GM21619 (cell line): Measurements from ENCODE around the gene MRPL55.

ENCODE experiments used
- ATAC-seq: cut with Tn5 transposase; IDR thresholded peaks from one replicate; pipeline ENCODE4 v1.9.1; 2021; ENCODE audit not compliant: unreplicated experiment

Gene MRPL55

DNA sequence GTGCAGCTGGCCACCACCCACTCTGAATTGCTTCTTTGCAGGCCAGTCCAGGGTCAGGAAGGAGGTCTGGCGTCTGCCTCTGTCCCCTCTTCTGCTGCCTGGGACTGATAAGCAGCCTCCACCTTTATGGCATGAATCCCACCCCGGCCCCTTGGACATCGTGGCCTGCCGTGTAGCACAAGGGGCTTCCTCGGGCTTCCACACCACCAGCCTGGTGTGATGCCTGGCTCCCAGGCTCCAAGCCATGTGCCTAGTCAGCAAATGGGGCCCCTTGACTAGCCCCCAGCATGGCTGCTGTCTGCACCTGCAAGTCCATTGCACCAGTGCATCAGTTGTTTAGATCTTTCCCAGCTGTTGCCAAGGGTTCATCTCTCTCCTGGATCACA, 36.4 kb downstream of the MRPL55 start:
- no peak for ATAC-seq

DNA sequence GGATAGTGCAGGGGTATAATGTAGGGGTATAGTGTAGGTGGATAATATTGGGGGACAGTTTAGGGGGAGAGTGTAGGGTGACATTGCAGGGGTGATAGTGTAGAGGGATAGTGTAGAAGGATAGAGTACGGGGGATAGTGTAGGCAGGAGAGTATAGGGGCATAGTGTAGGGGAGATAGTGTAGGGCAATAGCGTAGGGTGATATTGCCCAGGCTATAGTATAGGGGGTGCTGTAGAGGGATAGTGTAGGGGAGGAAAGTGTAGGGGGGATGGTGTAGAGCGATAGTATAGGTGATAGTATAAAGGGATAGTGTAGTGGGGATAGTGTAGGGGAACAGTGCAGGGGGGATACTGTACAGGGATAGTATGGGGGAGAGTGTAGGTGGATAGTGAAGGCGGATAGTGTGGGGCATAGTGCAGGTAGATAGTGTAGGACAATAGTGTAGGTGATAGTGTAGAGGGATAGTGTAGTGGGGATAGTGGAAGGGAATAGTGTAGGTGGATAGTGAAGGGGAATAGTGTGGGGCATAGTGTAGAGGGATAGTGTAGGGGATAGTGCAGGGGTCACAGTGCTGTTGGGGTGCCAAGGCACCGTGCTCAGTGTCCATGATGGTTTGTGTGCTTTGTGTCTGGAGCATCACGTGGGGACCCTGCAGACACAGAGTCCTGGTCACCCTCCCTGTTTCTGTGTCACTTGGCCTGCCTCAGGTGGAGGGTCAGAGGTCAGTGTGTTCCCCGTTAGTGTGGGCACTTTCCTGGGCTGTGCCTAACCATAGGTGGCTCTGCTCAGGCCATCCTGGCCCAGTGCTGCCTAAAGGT, 37.1 kb downstream of the MRPL55 start:
- no peak for ATAC-seq

DNA sequence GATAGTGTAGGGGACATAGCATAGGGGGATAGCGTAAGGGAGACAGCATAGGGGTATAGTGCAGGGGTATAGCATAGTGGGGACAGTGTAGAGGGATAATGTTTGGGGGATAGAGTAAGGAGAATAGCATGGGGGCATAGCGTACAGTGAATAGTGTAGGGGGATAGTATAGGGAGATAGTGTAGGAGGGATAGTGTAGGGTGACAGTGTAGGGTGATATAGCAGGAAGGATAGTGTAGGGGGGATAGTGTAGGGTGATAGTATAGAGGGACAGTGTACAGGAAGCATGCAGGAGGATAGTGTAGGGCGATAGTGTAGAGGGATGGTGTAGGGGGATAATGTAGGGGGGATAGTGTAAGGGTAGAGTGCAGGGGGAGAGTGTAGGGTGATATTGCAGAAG, 38.2 kb downstream of the MRPL55 start:
- no peak for ATAC-seq

DNA sequence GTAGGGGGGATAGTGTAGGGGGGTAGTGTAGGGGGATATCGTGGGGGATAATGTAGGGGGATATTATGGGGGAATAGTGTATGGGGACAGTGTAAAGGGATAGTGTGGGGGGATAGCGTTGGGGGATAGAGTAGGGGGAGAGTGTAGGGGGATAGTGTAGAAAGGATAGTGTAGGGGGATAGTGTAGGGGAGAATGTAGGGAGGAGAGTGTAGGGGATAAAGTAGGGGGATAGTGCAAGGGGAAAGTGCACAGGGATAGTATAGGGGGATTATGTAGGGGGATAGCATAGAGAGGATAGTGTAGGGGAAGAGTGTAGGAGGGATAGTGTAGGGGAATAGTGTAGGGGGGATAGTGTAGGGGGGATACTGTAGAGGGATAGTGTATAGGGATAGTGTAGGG, 38.9 kb downstream of the MRPL55 start:
- no peak for ATAC-seq

DNA sequence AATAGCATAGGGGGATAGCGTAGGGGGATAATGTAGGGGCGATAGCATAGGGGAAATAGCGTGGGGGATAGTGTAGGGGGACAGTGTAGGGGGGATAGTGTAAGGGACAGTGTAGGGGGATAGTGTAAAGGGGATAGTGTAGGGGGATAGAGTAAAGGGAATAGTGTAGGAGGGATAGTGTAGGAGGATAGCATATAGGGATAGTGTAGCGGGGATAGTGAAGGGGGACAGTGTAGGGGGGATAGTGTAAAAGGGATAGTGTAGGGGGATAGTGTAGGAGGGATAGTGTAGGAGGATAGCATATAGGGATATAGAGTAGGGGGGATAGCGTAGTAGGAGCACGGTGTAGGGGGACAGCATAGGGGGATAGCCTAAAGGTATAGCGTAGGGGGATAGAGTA, 40.7 kb downstream of the MRPL55 start:
- ATAC-seq, result no peak

DNA sequence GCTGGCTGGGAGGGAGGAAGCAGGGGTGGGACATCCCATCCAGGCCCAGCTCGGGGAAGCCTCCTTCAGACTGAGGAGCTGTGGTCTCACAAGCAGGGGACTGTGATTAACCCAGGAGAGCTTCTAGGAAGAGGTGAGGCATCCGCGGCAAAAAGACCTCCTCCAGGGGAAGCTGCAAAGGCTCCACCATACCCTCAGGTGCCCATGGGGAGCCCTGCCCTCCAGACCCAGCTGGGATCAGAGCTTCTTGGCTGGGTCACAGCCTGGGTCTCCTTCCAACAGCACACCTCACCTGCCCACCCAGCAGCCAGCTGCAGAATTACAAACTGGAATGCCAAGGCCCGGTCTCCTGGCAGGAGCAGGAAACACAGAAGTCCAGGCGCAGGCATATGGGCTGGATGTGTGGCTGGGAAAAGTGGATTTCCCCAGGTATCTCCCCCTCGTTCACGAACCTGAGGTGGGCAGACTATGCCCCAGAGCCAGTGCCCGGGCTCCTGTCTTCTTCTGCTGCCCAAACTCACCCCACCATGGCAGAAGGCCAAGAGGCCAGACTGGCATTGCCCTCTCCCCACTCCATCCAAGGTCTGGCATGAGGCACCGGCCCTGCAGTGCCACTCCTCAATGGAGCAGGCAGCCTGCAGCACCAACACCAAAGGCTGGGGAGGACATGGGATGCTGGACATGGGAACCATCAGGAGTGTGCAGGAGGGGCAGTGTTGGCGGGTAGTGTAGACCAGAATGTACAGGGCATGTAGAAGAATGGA, 42.0 kb downstream of the MRPL55 start:
- ATAC-seq, result no peak

DNA sequence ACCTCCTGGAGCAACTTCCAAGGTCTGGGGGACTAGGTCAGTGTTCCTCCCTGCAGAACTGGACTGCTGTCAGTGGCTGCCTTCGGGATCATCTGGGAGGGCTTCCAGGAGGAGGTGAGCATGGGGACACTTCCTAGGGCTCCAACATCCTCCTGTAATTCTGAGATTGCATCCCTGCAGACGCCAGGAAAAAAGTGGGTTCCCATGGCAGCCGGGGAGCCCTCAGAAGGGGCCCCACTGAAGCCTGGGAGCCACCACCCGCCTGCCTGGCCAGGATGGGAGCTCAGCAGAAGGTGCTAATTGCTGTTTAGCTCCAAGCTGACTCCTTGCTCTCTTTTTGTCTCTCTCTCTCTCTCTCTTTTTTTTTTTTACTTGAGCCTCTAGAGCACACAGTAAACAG, 42.7 kb downstream of the MRPL55 start:
- no peak for ATAC-seq

DNA sequence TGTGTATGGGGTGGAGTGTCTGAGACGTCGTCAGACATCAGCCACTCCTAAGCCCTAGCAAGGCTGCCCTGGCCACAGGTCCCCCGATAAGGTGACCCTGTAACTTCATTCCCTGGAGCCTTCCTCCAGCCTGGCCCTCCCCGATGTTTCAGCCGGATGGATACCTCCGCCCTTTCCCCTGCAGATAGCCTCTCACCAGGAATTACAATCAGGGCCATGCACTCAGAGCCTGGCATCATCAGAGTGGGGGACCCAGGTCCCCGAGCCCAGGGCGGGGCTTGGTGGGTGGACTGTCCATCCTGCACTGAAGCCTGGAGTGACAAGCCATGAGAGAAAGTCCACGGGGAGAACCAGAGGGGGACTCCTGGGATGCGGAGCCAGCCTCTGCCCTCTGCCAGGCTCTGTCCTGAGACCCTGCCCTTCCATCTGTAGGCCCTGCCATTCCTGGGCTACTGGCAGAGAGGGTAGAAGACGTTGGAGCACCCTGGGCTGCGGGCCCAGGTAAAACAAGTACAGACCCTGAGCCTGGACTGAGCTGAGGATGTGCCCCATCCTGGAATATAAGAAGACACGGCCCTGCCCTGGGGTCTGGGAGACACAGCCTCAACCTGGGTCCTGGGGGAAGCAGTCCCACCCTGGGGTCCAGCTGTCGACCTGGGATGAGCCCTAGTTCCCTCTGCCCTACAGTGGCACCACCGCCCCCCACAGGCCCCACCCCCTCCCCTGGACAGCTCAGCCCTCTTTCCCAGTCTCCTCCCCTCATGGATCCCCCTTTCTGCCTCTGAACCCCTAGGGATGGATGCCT, 43.4 kb downstream of the MRPL55 start:
- no peak for ATAC-seq

DNA sequence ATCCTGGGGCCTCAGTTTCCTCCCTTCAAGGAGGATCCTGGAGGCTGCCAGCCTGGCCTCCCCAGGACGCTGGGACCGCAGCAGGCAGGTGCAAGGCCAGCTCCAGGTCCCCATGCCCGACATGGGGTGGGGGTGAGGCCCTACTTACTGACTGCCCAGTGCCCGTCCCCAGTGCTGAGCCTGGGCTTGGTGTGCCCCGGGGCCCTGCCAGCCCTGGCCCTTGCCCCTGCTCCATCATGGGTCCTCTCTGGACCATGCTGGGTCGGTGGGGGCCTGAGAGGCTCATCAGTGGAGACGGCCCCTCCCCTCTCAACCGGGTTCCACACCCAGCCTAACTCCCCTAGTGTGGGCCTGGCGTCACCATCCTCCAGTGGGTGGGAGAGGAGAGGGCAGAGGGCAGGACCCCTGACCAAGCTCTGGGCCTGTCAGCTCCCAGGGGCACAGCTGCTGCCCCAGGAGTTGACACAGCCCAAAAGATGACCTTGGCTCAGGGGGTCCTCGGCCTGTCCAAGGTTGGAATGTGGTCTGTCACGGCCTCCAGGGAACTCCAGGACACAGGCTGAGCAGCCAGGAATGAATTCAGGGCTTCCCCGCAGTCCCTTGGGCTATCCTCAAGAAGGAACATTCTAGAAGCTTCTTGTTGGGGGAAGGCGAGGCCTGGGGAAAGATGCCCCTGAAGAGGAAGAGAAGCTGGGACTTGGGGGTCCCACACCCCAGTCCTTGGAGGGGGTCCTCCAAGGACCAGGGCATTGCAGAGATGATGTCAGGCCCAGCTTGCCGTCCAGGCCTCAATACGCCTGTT, 44.2 kb downstream of the MRPL55 start:
- ATAC-seq, result no peak

DNA sequence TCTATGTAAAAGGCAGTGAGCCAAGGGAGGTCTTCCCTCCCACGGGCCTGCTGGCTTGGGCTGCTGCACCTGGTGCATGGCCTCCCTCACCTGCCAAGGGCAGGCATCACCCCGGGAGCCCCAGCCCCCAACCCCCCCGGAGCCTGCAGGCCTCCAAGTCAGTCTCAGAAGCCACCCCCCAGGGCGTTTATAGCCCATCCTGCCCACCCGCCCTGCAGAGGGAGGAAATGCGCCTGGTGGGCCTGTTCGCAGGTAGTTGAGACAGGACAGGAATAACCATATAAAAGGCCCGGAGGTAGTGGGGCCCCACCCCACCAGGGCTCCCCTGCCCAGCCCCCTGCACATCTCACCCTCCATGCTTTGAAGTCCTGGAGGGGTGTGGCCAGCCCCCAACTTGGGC, 44.8 kb downstream of the MRPL55 start:
- no peak for ATAC-seq

DNA sequence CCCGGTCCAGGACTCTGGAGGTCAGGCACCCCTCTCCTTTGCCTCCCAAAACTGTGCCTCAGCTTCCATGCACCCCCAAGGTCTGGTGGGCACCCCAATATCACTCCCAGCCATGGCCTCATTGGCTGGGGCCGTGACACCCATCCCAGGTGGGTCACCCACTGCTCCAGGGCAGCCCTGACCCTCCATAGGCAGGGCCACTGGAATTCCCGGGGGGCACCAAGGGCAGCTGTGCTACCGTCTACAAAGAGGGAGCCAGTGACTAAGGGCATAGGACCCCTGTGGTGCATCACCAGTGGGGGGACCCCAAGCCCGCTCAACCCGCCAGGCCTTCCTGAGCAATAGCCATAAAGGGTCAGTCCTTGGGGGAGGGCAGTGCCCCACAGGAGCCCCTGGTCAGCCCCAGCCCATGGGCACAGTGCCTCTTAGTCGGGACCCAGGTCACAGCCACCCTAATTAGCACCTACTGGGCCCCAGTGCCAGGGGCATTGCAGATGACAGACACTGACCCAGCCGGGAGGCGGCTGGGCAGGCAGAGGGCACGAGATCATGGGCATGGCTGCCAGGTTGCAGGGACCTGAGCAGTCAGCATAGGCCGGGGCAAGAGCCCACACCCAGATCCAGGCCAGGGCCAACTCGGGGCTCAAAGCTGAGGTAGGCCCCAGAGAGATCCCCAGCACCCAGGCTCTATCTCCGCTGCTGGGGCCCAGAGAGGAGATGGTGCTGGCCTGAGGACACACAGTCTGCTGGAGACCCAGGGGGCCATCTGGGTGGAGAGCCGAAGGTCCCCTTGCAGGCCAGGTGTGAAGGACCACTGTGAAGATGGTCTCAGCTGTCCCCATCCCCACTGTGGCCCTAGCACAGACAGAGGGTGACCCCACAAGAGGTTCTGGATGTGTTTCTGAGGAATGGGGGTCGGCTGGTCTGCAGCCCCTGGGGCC, 45.6 kb downstream of the MRPL55 start:
- no peak for ATAC-seq

DNA sequence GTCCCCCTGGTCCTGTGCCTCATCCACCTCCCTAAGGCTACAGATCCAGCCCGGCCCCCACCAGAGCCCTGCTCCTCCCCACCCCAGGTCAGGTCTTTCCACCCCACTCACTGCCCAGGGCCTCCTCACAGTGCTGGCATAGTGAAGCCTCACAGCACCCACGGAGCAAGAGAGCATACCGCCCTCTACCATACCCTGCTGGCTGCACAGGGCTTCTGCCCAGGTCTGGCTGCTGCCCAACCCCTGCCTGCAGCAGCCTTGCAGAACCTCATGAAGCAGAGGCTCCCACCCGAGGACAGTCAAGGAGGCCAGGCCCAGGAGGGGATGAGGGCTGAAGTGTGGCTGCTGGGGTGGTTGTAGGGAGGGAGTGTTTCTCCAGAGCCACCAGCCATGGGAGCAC, 46.3 kb downstream of the MRPL55 start:
- ATAC-seq, result no peak

DNA sequence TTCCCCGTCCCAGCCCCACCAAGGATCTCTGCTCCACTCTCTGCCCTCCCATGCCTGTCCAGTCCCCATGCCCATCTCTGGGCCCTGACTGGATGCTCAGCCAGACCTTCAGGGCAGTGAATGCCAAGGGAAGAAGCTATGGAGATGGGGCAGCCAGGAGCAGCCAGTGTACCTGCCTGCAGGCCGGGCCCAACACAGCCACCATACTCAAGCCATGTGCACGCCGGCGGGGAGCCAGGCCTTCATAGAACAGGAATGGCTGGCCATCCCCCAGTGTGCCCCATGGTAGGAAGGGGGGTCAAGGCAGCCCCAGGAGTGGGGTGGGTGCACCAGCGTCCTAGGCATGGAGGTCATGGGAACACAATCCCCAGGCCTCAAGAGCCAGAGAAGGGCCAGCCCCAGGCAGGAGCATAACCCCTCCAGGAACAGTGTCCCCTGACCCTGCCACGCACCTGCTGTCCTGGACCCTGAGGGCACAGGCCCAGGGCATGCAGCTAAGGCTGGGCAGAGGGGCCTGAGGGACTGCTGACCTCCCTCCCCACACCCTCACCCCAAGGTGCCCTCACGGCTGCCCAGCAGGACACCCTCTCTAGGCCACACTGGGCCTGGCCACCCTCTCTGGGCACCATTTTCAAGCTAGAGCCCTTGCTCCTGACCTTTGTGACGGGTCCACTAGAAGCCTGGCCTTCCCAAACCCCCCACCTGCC, 46.9 kb downstream of the MRPL55 start:
- no peak for ATAC-seq

DNA sequence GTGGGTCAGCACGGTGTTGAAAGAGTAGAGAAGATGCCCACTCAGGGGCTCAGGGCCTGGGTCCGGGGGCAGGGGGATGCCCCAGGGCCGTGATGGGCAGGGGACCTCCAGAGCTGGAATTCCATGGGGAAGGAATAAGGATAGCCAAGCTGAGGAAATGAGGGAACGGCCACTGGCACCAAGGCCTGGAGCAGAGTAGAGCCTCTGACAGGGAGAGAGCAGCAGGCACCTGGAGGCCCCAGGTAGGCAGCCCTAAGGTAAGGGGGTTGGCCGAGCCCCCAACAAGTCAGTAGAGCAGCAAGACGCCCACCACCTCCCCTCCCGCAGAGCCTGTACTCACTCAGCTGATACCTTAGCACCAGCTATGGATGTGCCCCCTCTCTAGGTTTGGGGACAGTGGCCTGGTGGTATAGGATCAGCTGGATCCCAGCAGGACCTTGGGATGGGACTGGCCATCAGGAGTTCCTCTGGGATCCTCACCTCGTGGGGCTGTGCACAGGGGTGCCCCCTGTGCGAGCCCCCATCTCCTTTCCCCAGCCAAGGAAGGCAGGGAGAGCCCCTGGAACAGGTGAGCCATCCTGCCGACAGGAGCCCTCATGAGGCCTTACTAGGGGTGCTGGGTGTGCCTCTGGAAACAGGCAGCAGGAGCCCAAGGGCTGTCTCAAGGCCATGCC, 47.6 kb downstream of the MRPL55 start:
- no peak for ATAC-seq

DNA sequence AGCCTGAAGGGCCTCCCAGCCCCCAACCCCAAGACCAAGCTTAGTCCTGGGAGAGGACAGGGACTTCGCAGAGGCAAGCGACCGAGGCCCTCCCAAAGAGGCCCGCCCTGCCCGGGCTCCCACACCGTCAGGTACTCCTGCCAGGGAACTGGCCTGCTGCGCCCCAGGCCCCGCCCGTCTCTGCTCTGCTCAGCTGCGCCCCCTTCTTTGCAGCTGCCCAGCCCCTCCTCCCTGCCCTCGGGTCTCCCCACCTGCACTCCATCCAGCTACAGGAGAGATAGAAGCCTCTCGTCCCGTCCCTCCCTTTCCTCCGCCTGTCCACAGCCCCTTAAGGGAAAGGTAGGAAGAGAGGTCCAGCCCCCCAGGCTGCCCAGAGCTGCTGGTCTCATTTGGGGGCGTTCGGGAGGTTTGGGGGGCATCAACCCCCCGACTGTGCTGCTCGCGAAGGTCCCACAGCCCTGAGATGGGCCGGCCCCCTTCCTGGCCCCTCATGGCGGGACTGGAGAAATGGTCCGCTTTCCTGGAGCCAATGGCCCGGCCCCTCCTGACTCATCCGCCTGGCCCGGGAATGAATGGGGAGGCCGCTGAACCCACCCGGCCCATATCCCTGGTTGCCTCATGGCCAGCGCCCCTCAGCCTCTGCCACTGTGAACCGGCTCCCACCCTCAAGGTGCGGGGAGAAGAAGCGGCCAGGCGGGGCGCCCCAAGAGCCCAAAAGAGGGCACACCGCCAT, 48.5 kb downstream of the MRPL55 start:
- ATAC-seq, result no peak

DNA sequence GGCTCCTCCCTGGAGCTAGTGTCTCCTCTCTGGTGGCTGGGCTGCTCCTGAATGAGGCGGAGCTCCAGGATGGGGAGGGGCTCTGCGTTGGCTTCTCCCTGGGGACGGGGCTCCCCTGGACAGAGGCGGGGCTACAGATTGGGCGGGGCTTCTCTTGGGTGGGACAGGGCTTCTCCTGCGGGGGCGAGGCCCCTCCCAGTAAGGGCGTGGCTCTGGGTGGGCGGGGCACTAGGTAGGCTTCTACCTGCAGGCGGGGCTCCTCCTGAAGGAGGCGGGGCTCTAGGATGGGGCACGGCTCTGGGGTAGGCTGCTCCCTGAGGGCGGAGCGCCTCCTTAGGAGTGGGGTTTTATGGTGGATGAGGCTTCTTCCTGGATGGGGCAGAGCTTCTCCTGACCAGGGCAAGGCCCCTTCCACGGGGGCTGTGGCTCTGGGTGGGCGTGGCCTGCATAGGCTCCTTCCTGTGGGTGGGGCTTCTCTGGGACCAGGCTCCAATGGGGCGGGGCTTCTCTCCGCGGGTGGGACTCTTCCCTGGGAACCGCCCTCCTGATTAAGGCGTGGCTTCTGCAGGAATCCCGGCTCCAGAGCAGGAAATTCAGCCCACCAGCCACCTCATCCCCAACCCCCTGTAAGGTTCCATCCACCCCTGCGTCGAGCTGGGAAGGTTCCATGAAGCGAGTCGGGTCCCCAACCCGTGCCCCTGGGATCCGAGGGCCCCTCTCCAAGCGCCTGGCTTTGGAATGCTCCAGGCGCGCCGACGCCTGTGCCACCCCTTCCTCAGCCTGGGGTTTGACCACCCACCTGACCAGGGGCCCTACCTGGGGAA, 49.3 kb downstream of the MRPL55 start:
- no peak for ATAC-seq
